Endometrial microvascular endothelial cells (primary cell): ENCODE results near the gene TMEM38A. TPM values are rescaled to one million over a fixed set of nuclear protein-coding genes. Genes with fewer than 3 reads are reported as not detected.
"Not testable (repeated sequence)": the region's sequence is repeated elsewhere in the genome, so short reads cannot be mapped to it uniquely, and the experiment has no call there.

Source experiments
- in situ Hi-C: cut with HindIII; loops from 2 replicates; pipeline ENCODE4 v1.10.0; 2017; ENCODE audit warnings: low sequenced_read_pairs, low pct_unique_long_range_greater_than_20kb; ENCODE audit errors: inconsistent ontology term
- total RNA-seq: library from RNA; depleted of rRNA; stranded (reverse); fragments of >200 nt; gene quantifications from one replicate; pipeline ENCODE4 v1.2.3, GENCODE V29; 2015; ENCODE audit errors: inconsistent ontology term

The TMEM38A gene
- total RNA-seq, 1 donor from 2014 or later, result not detected

- in situ Hi-C loops, result no loop called here
These were observed 31.8 kb upstream of the TMEM38A start for GRCh38 chr19:16628984-16629691.

- in situ Hi-C loops, result no loop called here
These were observed 29.5 kb upstream of the TMEM38A start for GRCh38 chr19:16631465-16631864.

GRCh38 chr19:16637535-16637934 is 23.4 kb upstream of the TMEM38A start:
- in situ Hi-C loops, result no loop called here

GRCh38 chr19:16638666-16639065 is 22.3 kb upstream of the TMEM38A start:
- in situ Hi-C loops, result no loop called here

GRCh38 chr19:16640951-16641350 is 20.0 kb upstream of the TMEM38A start:
- in situ Hi-C loops, result no loop called here

GRCh38 chr19:16641695-16642094 is 19.2 kb upstream of the TMEM38A start:
- in situ Hi-C loops, result no loop called here

- in situ Hi-C loops, result no loop called here
These were observed 15.8 kb upstream of the TMEM38A start for GRCh38 chr19:16645140-16645539.

- in situ Hi-C loops, result no loop called here
These were observed 11.2 kb upstream of the TMEM38A start for GRCh38 chr19:16649734-16650133.

- in situ Hi-C loops, result no loop called here
These were observed 10.1 kb upstream of the TMEM38A start for GRCh38 chr19:16650821-16651220.

- in situ Hi-C loops, result not testable (repeated sequence)
These were observed 9.3 kb upstream of the TMEM38A start for GRCh38 chr19:16651421-16652188.

GRCh38 chr19:16652854-16653253 is 8.1 kb upstream of the TMEM38A start:
- in situ Hi-C loops, result no loop called here

- in situ Hi-C loops, result no loop called here
These were observed 6.8 kb upstream of the TMEM38A start for GRCh38 chr19:16654140-16654539.

GRCh38 chr19:16654627-16655026 is 6.3 kb upstream of the TMEM38A start:
- in situ Hi-C loops, result no loop called here

GRCh38 chr19:16655727-16656126 is 5.2 kb upstream of the TMEM38A start:
- in situ Hi-C loops, result no loop called here

- in situ Hi-C loops, result no loop called here
These were observed 3.6 kb upstream of the TMEM38A start for GRCh38 chr19:16657384-16657783.

- in situ Hi-C loops, result no loop called here
These were observed 1.5 kb upstream of the TMEM38A start for GRCh38 chr19:16659464-16659831.

GRCh38 chr19:16659832-16660708 is 869 bp upstream of the TMEM38A start, which contains the start of gene SMIM7:
SMIM7 (minus strand) TSS chr19:16660144; CDS start chr19:16660110, 34 bp downstream.
- in situ Hi-C loops, result no loop called here

GRCh38 chr19:16661480-16662034 is 618 bp downstream of the TMEM38A start:
- in situ Hi-C loops, result no loop called here

GRCh38 chr19:16668176-16668575 is 7.2 kb downstream of the TMEM38A start:
- in situ Hi-C loops, result no loop called here
